ENCODE measurements around the gene TPRN.

Gene TPRN

GRCh38 chr9:137236238-137236935, 35.8 kb upstream of the TPRN start:
- TF ChIP-seq CTCF (IDR thresholded peaks at IDR 0.05) = peak; percentile 95 to 96
- intact Hi-C loops (cut with DNase I; ENCODE audit: low total_unique reads) = no loop called here
- H3K27ac ChIP-seq = no peak overlapping the region

GRCh38 chr9:137235424-137236237, 35.1 kb upstream of the TPRN start:
- Histone ChIP-seq H3K4me1 (peaks cover 0 to 38% (median 15%) of the 10 kb centered on the region in 4 donors), H3K36me3 (no peaks in the 10 kb centered on the region), H3K4me3 (no peak overlapping the region), H3K9me3 (no peaks in the 10 kb centered on the region), H3K27me3 (peaks cover 0 to 57% of the 10 kb centered on the region in 2 donors), H3K27ac (no peak overlapping the region)
- no peak for DNase-seq
- no peak for TF ChIP-seq CTCF (IDR thresholded peaks at IDR 0.05)
- intact Hi-C loops (cut with DNase I; ENCODE audit: low total_unique reads) = no loop called here

More at GRCh38 chr9:137236238-137236935, 35.8 kb upstream of the TPRN start:
- H3K4me3 ChIP-seq = no peak overlapping the region
- H3K27me3 ChIP-seq = peaks cover 0 to 49% of the 10 kb centered on the region in 2 donors
- no peaks in the 10 kb centered on the region for H3K36me3 ChIP-seq
- peak; percentile 73 to 86 for DNase-seq
- no peaks in the 10 kb centered on the region for H3K9me3 ChIP-seq
- H3K4me1 ChIP-seq = peaks cover 0 to 38% (median 15%) of the 10 kb centered on the region in 4 donors

GRCh38 chr9:137234758-137235423, 34.4 kb upstream of the TPRN start:
- Histone ChIP-seq H3K4me1 (peaks cover 0 to 37% (median 13%) of the 10 kb centered on the region in 4 donors), H3K27me3 (peaks cover 0 to 64% of the 10 kb centered on the region in 2 donors), H3K9me3 (no peaks in the 10 kb centered on the region), H3K4me3 (no peak overlapping the region), H3K36me3 (no peaks in the 10 kb centered on the region), H3K27ac (no peak overlapping the region)
- no peak for TF ChIP-seq CTCF (IDR thresholded peaks at IDR 0.05)
- no peak for DNase-seq
- intact Hi-C loops (cut with DNase I; ENCODE audit: low total_unique reads) = no loop called here

GRCh38 chr9:137234055-137234697, 33.6 kb upstream of the TPRN start:
- Histone ChIP-seq H3K4me3 (no peak overlapping the region), H3K27me3 (peaks cover 0 to 71% of the 10 kb centered on the region in 2 donors), H3K27ac (no peak overlapping the region), H3K36me3 (no peaks in the 10 kb centered on the region), H3K4me1 (peaks cover 0 to 33% (median 11%) of the 10 kb centered on the region in 4 donors), H3K9me3 (no peaks in the 10 kb centered on the region)
- no peak for DNase-seq
- TF ChIP-seq CTCF (IDR thresholded peaks at IDR 0.05) = no peak
- intact Hi-C loops (cut with DNase I; ENCODE audit: low total_unique reads) = no loop called here
